ENCODE data around the gene TSKS. TPM values are rescaled to one million over a fixed set of nuclear protein-coding genes. Genes with fewer than 3 reads are reported as not detected.

TSKS gene
- total RNA-seq, 1 experiment from 2014 or later: 0.48 TPM

- Mint-ChIP-seq H3K9me3 (no peaks in the 10 kb centered on the region), H3K36me3 (peaks cover 3% of the 10 kb centered on the region; the same call in 1 of the 2 replicates), H3K27me3 (ENCODE audit: low read depth) (no peaks in the 10 kb centered on the region; the same call in 1 of the 2 replicates), H3K27ac (peak within 1 kb of the TSS; percentile 100), H3K4me1 (peaks cover 17% of the 10 kb centered on the region), H3K4me3 (peak within 1 kb of the TSS; percentile 94)
- ATAC-seq (no peak), DNase-seq (ENCODE audit: low spot score) (no peak)
- TF ChIP-seq FOXP1 (CRISPR knock-in tag; IDR thresholded peaks at IDR 0.05; ENCODE audit: borderline replicate concordance) (0 out of 2 replicates have a peak, but pooled peaks have one; percentile 29), OVOL2 (CRISPR knock-in tag; IDR thresholded peaks at IDR 0.05; ENCODE audit: borderline replicate concordance) (no peak), MAX (CRISPR knock-in tag; IDR thresholded peaks at IDR 0.05) (peak; percentile 34; the same call in 1 of the 2 replicates), SP1 (CRISPR knock-in tag; conservative IDR thresholded peaks at IDR 0.05) (no peak)
- TF ChIP-seq, protein P1, sequence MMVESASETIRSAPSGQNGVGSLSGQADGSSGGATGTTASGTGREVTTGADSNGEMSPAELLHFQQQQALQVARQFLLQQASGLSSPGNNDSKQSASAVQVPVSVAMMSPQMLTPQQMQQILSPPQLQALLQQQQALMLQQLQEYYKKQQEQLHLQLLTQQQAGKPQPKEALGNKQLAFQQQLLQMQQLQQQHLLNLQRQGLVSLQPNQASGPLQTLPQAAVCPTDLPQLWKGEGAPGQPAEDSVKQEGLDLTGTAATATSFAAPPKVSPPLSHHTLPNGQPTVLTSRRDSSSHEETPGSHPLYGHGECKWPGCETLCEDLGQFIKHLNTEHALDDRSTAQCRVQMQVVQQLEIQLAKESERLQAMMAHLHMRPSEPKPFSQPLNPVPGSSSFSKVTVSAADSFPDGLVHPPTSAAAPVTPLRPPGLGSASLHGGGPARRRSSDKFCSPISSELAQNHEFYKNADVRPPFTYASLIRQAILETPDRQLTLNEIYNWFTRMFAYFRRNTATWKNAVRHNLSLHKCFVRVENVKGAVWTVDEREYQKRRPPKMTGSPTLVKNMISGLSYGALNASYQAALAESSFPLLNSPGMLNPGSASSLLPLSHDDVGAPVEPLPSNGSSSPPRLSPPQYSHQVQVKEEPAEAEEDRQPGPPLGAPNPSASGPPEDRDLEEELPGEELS (CRISPR knock-in tag; IDR thresholded peaks at IDR 0.05): peak; percentile 68; the same call in 1 of the 2 replicates
- TF ChIP-seq, protein P2, sequence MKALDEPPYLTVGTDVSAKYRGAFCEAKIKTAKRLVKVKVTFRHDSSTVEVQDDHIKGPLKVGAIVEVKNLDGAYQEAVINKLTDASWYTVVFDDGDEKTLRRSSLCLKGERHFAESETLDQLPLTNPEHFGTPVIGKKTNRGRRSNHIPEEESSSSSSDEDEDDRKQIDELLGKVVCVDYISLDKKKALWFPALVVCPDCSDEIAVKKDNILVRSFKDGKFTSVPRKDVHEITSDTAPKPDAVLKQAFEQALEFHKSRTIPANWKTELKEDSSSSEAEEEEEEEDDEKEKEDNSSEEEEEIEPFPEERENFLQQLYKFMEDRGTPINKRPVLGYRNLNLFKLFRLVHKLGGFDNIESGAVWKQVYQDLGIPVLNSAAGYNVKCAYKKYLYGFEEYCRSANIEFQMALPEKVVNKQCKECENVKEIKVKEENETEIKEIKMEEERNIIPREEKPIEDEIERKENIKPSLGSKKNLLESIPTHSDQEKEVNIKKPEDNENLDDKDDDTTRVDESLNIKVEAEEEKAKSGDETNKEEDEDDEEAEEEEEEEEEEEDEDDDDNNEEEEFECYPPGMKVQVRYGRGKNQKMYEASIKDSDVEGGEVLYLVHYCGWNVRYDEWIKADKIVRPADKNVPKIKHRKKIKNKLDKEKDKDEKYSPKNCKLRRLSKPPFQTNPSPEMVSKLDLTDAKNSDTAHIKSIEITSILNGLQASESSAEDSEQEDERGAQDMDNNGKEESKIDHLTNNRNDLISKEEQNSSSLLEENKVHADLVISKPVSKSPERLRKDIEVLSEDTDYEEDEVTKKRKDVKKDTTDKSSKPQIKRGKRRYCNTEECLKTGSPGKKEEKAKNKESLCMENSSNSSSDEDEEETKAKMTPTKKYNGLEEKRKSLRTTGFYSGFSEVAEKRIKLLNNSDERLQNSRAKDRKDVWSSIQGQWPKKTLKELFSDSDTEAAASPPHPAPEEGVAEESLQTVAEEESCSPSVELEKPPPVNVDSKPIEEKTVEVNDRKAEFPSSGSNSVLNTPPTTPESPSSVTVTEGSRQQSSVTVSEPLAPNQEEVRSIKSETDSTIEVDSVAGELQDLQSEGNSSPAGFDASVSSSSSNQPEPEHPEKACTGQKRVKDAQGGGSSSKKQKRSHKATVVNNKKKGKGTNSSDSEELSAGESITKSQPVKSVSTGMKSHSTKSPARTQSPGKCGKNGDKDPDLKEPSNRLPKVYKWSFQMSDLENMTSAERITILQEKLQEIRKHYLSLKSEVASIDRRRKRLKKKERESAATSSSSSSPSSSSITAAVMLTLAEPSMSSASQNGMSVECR (CRISPR knock-in tag; IDR thresholded peaks at IDR 0.05; ENCODE audit: borderline replicate concordance): peak; percentile 23; the same call in 1 of the 2 replicates
- ChIA-PET POLR2A (interaction anchor here (0.6 to 2.1 kb wide), 16 partner anchors 9 to 221 kb away, joined by 3 to 9 read pairs (median 4); partner anchors contain the start of genes FUZ, PRR12, PTOV1 and RRAS), CTCF (interaction anchor here (0.6 to 2.0 kb wide), 22 partner anchors 16 to 769 kb away, joined by 3 to 16 read pairs (median 4); partner anchors contain the start of genes ADM5, CPT1C and FUZ)
Observed at GRCh38 chr19:49766930-49767299, 3.8 kb upstream of the TSKS start, which contains the start of gene AP2A1. AP2A1 (plus strand) TSS chr19:49767001; CDS start chr19:49767134, 133 bp downstream.

- Mint-ChIP-seq H3K4me3 (peak overlapping the region; percentile 81), H3K4me1 (peaks cover 21% of the 10 kb centered on the region), H3K27ac (peak overlapping the region; percentile 100), H3K9me3 (no peaks in the 10 kb centered on the region), H3K27me3 (ENCODE audit: low read depth) (no peaks in the 10 kb centered on the region; the same call in 1 of the 2 replicates), H3K36me3 (no peaks in the 10 kb centered on the region)
- ChIA-PET CTCF (interaction anchor here (0.5 to 2.0 kb wide), 25 partner anchors 16 to 769 kb away, joined by 3 to 16 read pairs (median 4); partner anchors contain the start of genes ADM5, CPT1C, FUZ and TEAD2), POLR2A (interaction anchor here (0.6 to 2.1 kb wide), 20 partner anchors 8 to 1213 kb away, joined by 3 to 9 read pairs (median 4); partner anchors contain the start of genes AKT1S1, FUZ, PRR12 and PTOV1)
- DNase-seq (ENCODE audit: low spot score): peak; percentile 99
- TF ChIP-seq ZNF671 (CRISPR knock-in tag; IDR thresholded peaks at IDR 0.05) (no peak), FOXK1 (CRISPR knock-in tag; IDR thresholded peaks at IDR 0.05) (peak; percentile 78), NFYB (CRISPR knock-in tag; conservative IDR thresholded peaks at IDR 0.05; ENCODE audit: low read depth) (peak; percentile 96), GABPB1 (CRISPR knock-in tag; IDR thresholded peaks at IDR 0.05) (peak; percentile 52; the same call in 1 of the 2 replicates), CREM (CRISPR knock-in tag; IDR thresholded peaks at IDR 0.05) (peak; percentile 46; the same call in 1 of the 2 replicates), SP1 (CRISPR knock-in tag; conservative IDR thresholded peaks at IDR 0.05) (peak; percentile 97), JUN (CRISPR knock-in tag; IDR thresholded peaks at IDR 0.05) (no peak)
- ATAC-seq: peak; percentile 89
Observed at GRCh38 chr19:49766007-49766929, 3.2 kb upstream of the TSKS start.

DNA sequence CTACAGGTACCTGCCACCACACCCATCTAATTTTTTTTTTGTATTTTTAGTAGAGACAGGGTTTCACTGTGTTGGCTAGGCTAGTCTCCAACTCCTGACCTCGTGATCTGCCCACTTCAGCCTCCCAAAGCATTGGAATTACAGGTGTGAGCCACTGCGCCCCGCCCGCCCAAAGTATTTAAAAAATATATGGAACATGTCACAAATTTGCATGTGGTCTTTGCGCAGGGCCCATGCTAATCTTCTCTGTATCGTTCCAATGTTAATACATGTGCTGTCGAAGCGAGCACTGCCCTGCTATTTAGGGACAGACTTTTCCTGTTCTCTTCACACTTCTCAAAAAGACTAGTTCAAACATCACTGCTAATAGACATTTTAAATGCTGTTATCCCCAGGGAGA is 1.2 kb upstream of the TSKS start:
- peak overlapping the region; percentile 70; the same call in 1 of the 2 replicates for H3K27ac Mint-ChIP-seq
- CTCF ChIA-PET: interaction anchor here (1.5 kb wide), 1 partner anchor 47 kb away, joined by 4 read pairs; no protein-coding TSS in a partner anchor
- TF ChIP-seq NR2C2 (CRISPR knock-in tag; IDR thresholded peaks at IDR 0.05): no peak
- TF ChIP-seq, protein P3, sequence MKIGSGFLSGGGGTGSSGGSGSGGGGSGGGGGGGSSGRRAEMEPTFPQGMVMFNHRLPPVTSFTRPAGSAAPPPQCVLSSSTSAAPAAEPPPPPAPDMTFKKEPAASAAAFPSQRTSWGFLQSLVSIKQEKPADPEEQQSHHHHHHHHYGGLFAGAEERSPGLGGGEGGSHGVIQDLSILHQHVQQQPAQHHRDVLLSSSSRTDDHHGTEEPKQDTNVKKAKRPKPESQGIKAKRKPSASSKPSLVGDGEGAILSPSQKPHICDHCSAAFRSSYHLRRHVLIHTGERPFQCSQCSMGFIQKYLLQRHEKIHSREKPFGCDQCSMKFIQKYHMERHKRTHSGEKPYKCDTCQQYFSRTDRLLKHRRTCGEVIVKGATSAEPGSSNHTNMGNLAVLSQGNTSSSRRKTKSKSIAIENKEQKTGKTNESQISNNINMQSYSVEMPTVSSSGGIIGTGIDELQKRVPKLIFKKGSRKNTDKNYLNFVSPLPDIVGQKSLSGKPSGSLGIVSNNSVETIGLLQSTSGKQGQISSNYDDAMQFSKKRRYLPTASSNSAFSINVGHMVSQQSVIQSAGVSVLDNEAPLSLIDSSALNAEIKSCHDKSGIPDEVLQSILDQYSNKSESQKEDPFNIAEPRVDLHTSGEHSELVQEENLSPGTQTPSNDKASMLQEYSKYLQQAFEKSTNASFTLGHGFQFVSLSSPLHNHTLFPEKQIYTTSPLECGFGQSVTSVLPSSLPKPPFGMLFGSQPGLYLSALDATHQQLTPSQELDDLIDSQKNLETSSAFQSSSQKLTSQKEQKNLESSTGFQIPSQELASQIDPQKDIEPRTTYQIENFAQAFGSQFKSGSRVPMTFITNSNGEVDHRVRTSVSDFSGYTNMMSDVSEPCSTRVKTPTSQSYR (CRISPR knock-in tag; IDR thresholded peaks at IDR 0.05): no peak
- TF ChIP-seq TCF7 (CRISPR knock-in tag; IDR thresholded peaks at IDR 0.05; ENCODE audit: low read depth): no peak
- TF ChIP-seq, protein P1 (CRISPR knock-in tag; IDR thresholded peaks at IDR 0.05): no peak
- TF ChIP-seq JAZF1 (CRISPR knock-in tag; IDR thresholded peaks at IDR 0.05): no peak
- no peak for TF ChIP-seq ZNF671 (CRISPR knock-in tag; IDR thresholded peaks at IDR 0.05)
- TF ChIP-seq RORB (CRISPR knock-in tag; IDR thresholded peaks at IDR 0.05): no peak

More for the DNA sequence above, 1.2 kb upstream of the TSKS start:
- Mint-ChIP-seq H3K27me3 (ENCODE audit: low read depth) (peaks cover 2% of the 10 kb centered on the region; the same call in 1 of the 2 replicates), H3K9me3 (no peaks in the 10 kb centered on the region), H3K36me3 (no peaks in the 10 kb centered on the region), H3K4me1 (peaks cover 24% of the 10 kb centered on the region), H3K4me3 (no peak overlapping the region)
- no peak for ATAC-seq
- POLR2A ChIA-PET: no interaction called here
- no peak for DNase-seq (ENCODE audit: low spot score)

All from WTC11 (cell line).